Astrocyte (in vitro differentiated cells and primary cell): Measurements from ENCODE around the gene SLC35F1.

Source experiments
- CTCF ChIP-seq: IDR thresholded peaks from 2 replicates; pipeline ENCODE4 v1.5.1; 2011; ENCODE audit warnings: low read depth, mild to moderate bottlenecking, inconsistent platforms, low read length, moderate library complexity; ENCODE audit not compliant: insufficient read depth
- EZH2 ChIP-seq: IDR thresholded peaks from 2 replicates; pipeline ENCODE4 v1.6.1; 2012; ENCODE audit warnings: mild to moderate bottlenecking, low read length, inconsistent platforms; ENCODE audit not compliant: insufficient read depth

- TF ChIP-seq CTCF (no peak), EZH2 (no peak)
These were observed 21.8 kb downstream of the SLC35F1 start for GRCh38 chr6:117928833-117929232.
